B cell (primary cell): Measurements from ENCODE around the gene MAPKAP1. TPM values are rescaled to one million over a fixed set of nuclear protein-coding genes. Genes with fewer than 3 reads are reported as not detected.

Experiments
- ATAC-seq: fragments of 200-7000 bp; cut with Tn5 transposase; one replicate; pipeline ENCODE4 v1.10.0; 2021; ENCODE audit warnings: low read depth, mild to moderate bottlenecking, moderate number of reproducible peaks, moderate library complexity
- CTCF ChIA-PET: fragments of 350-600 bp; sonication (Branson Sonifier 250); formaldehyde crosslinking; loops from one replicate; lab custom pipeline; 2021; ENCODE audit warnings: antibody characterized with exemption, inconsistent platforms; lab: Charles Lee
- POLR2A ChIA-PET: fragments of 350-600 bp; sonication (Branson Sonifier 250); formaldehyde crosslinking; loops from one replicate; lab custom pipeline; 2021; ENCODE audit warnings: antibody characterized with exemption; lab: Charles Lee
- DNase-seq: peaks from one replicate; pipeline ENCODE4 v3.0.0; 2013
- H2AFZ ChIP-seq: 2 replicates; pipeline ENCODE4 v1.6.1; 2012; ENCODE audit warnings: mild to moderate bottlenecking, low read depth, low read length; ENCODE audit not compliant: insufficient read depth, poor library complexity, severe bottlenecking
- H3K27ac ChIP-seq, 2 donors: 1 replicate in 1 of 2; 2 replicates in 1 of 2; pipeline ENCODE4 v1.5.1; 2012 to 2013; ENCODE audit warnings: low read length in 2 of 2, mild to moderate bottlenecking in 2 of 2, moderate library complexity in 1 of 2
- H3K27me3 ChIP-seq, 4 experiments: fragments of 200-600 bp in 1 of 4; sonication (generic) in 1 of 4; replicated peaks in 1 of 4; 1 replicate in 2 of 4; 2 replicates in 2 of 4; pipeline versions ENCODE4 v1.6.1 to v1.7.0; 2013 to 2016; ENCODE audit warnings: low read length in 3 of 4, mild to moderate bottlenecking in 2 of 4, mixed read lengths in 1 of 4, moderate library complexity in 1 of 4; ENCODE audit not compliant: insufficient read depth in 4 of 4, control insufficient read depth in 3 of 4; ENCODE audit errors: control extremely low read depth in 1 of 4
- H3K36me3 ChIP-seq, 2 experiments: replicated peaks in 1 of 2; 1 replicate in 1 of 2; 2 replicates in 1 of 2; pipeline versions ENCODE4 v1.6.1 to v1.7.1; 2013; ENCODE audit warnings: low read length in 1 of 2; ENCODE audit not compliant: insufficient read depth in 2 of 2, control insufficient read depth in 1 of 2; ENCODE audit errors: control extremely low read depth in 1 of 2, extremely low read depth in 1 of 2
- H3K4me1 ChIP-seq, 2 donors: fragments of 200-600 bp in 1 of 2; sonication (generic) in 1 of 2; 1 replicate in 1 of 2; 2 replicates in 1 of 2; pipeline versions ENCODE4 v1.5.1 to v1.6.1; 2013 to 2017; ENCODE audit warnings: low read length in 2 of 2; ENCODE audit not compliant: control insufficient read depth in 2 of 2, insufficient read depth in 2 of 2
- H3K4me2 ChIP-seq: replicated peaks from 2 replicates; pipeline ENCODE3; 2012; ENCODE audit warnings: mild to moderate bottlenecking, low read depth, low read length; ENCODE audit not compliant: poor library complexity, severe bottlenecking
- H3K4me3 ChIP-seq, 5 experiments: fragments of 200-600 bp in 1 of 5; sonication (generic) in 1 of 5; 1 replicate in 3 of 5; 2 replicates in 2 of 5; pipeline versions ENCODE4 v1.5.1 to v1.7.0; 2011 to 2016; ENCODE audit warnings: low read length in 4 of 5, mild to moderate bottlenecking in 4 of 5, low read depth in 2 of 5, control low read depth in 1 of 5, moderate library complexity in 1 of 5; ENCODE audit not compliant: insufficient read depth in 1 of 5; ENCODE audit errors: control extremely low read depth in 1 of 5, extremely low read depth in 1 of 5
- H3K79me2 ChIP-seq: fragments of 200-600 bp; sonication (generic); one replicate; pipeline ENCODE4 v1.6.0; 2016; ENCODE audit warnings: low read length; ENCODE audit not compliant: control insufficient read depth, insufficient read depth
- H3K9ac ChIP-seq: fragments of 200-600 bp; sonication (generic); 2 replicates; pipeline ENCODE4 v1.6.1; 2017; ENCODE audit warnings: mild to moderate bottlenecking, low read length, moderate library complexity
- H3K9me3 ChIP-seq, 3 donors: one replicate each; pipeline versions ENCODE4 v1.6.1 to v1.7.1; 2013; ENCODE audit warnings: low read length in 2 of 3; ENCODE audit not compliant: control insufficient read depth in 2 of 3, insufficient read depth in 1 of 3; ENCODE audit errors: control extremely low read depth in 1 of 3
- H4K20me1 ChIP-seq: 2 replicates; pipeline ENCODE4 v1.6.0; 2012; ENCODE audit warnings: mild to moderate bottlenecking, low read length; ENCODE audit not compliant: insufficient read depth, control insufficient read depth, poor library complexity, severe bottlenecking
- H3K27ac Mint-ChIP-seq: one replicate; pipeline ENCODE4 v1.8.0; 2021; ENCODE audit warnings: mixed read lengths
- H3K27me3 Mint-ChIP-seq: one replicate; pipeline ENCODE4 v1.8.0; 2021; ENCODE audit warnings: mixed read lengths
- H3K4me1 Mint-ChIP-seq: one replicate; pipeline ENCODE4 v1.8.0; 2021; ENCODE audit warnings: mixed read lengths
- H3K4me3 Mint-ChIP-seq: one replicate; pipeline ENCODE4 v1.8.0; 2021; ENCODE audit warnings: mixed read lengths
- H3K9me3 Mint-ChIP-seq: one replicate; pipeline ENCODE4 v1.8.0; 2022; ENCODE audit warnings: mixed read lengths; ENCODE audit not compliant: insufficient read depth
- CTCF ChIP-seq: fragments of 200-600 bp; IDR thresholded peaks from one replicate; pipeline ENCODE4 v1.8.0; 2022; ENCODE audit warnings: antibody characterized with exemption, mild to moderate bottlenecking
- EZH2 ChIP-seq: IDR thresholded peaks from 2 replicates; pipeline ENCODE4 v1.6.1; 2012; ENCODE audit warnings: borderline replicate concordance, low read depth, mild to moderate bottlenecking, moderate library complexity, low read length; ENCODE audit not compliant: insufficient read depth, poor library complexity, severe bottlenecking
- WGBS: methylation state at CpG from one replicate; pipeline ENCODE4 v1.1.5; 2013; ENCODE audit warnings: missing lambda C conversion rate; ENCODE audit not compliant: insufficient coverage; 5-methylcytosine and 5-hydroxymethylcytosine counted together
- intact Hi-C: fragments of 100-400 bp; cut with micrococcal nuclease; formaldehyde crosslinking; loops from one replicate; pipeline ENCODE4 v1.10.0; 2022
- polyA plus RNA-seq: library from polyadenylated mRNA; depleted of rRNA; stranded (reverse); fragments of >200 nt; gene quantifications from 2 replicates; pipeline ENCODE4 v1.2.3, GENCODE V29; 2012
- total RNA-seq, 2 donors: library from RNA; stranded (reverse); fragments of 120-200 nt in 1 of 2; gene quantifications; 1 replicate in 1 of 2; 2 replicates in 1 of 2; pipeline versions ENCODE4 v1.2.3 to v1.2.4, GENCODE V29; 2013 to 2022

MAPKAP1 gene
- total and polyA plus RNA-seq, 2 donors (not counting 1 experiment from before 2014, with no cell fraction given), result 51.6 to 62.4 TPM

GRCh38 chr9:125435776-125436612, 271.0 kb downstream of the MAPKAP1 start:
- Histone ChIP-seq H4K20me1 (peaks cover 6% of the 10 kb centered on the region), H3K27ac (peak overlapping the region in 1 of 2 donors; percentile 12), H2AFZ (no peak overlapping the region), H3K4me1 (no peaks in the 10 kb centered on the region), H3K9me3 (no peaks in the 10 kb centered on the region), H3K4me3 (no peak overlapping the region), H3K36me3 (peaks cover 0 to 26% of the 10 kb centered on the region in 2 experiments), H3K79me2 (no peaks in the 10 kb centered on the region), H3K4me2 (no peak overlapping the region), H3K9ac (no peak overlapping the region), H3K27me3 (no peaks in the 10 kb centered on the region)
- no peak for ATAC-seq
- Mint-ChIP-seq H3K27me3 (no peaks in the 10 kb centered on the region), H3K9me3 (no peaks in the 10 kb centered on the region), H3K4me3 (no peak overlapping the region), H3K4me1 (peaks cover 2% of the 10 kb centered on the region), H3K27ac (no peak overlapping the region)
- ChIA-PET POLR2A (no interaction called here), CTCF (interaction anchor here (1.6 kb wide), 1 partner anchor 9 kb away, joined by 4 read pairs; no protein-coding TSS in a partner anchor)
- WGBS, result 94% methylated on average over 16 of the region's 16 CpGs
- intact Hi-C loops, result no loop called here
- TF ChIP-seq CTCF (no peak), EZH2 (no peak)
- no peak for DNase-seq
